ENCODE results near the gene KANK4.

KANK4 gene

GRCh38 chr1:62238507-62238906 is 80.7 kb downstream of the KANK4 start:
- intact Hi-C loops (cut with micrococcal nuclease) = no loop called here
- no peaks in the 10 kb centered on the region for H3K4me1 Mint-ChIP-seq (ENCODE audit: low read depth)
- no peaks in the 10 kb centered on the region for H3K9me3 Mint-ChIP-seq
- H3K4me3 Mint-ChIP-seq = no peak overlapping the region
- no peaks in the 10 kb centered on the region for H3K36me3 Mint-ChIP-seq (ENCODE audit: low read depth)
- peaks cover 2% of the 10 kb centered on the region for H3K27me3 Mint-ChIP-seq
- no peak overlapping the region for H3K27ac Mint-ChIP-seq

- no peak overlapping the region for H3K4me3 Mint-ChIP-seq
- H3K27ac Mint-ChIP-seq = no peak overlapping the region
- intact Hi-C loops (cut with micrococcal nuclease) = no loop called here
- peaks cover under 1% of the 10 kb centered on the region for H3K27me3 Mint-ChIP-seq
- H3K36me3 Mint-ChIP-seq (ENCODE audit: low read depth) = no peaks in the 10 kb centered on the region
- no peaks in the 10 kb centered on the region for H3K9me3 Mint-ChIP-seq
- H3K4me1 Mint-ChIP-seq (ENCODE audit: low read depth) = peaks cover 3% of the 10 kb centered on the region
Observed at GRCh38 chr1:62237950-62238374, 81.3 kb downstream of the KANK4 start.

GRCh38 chr1:62237361-62237760 is 81.9 kb downstream of the KANK4 start:
- intact Hi-C loops (cut with micrococcal nuclease) = no loop called here
- no peak overlapping the region for H3K27ac Mint-ChIP-seq
- no peaks in the 10 kb centered on the region for H3K27me3 Mint-ChIP-seq
- no peaks in the 10 kb centered on the region for H3K9me3 Mint-ChIP-seq
- H3K36me3 Mint-ChIP-seq (ENCODE audit: low read depth) = no peaks in the 10 kb centered on the region
- no peak overlapping the region for H3K4me3 Mint-ChIP-seq
- H3K4me1 Mint-ChIP-seq (ENCODE audit: low read depth) = peaks cover 6% of the 10 kb centered on the region

- Mint-ChIP-seq H3K9me3 (no peaks in the 10 kb centered on the region), H3K4me1 (ENCODE audit: low read depth) (peaks cover 6% of the 10 kb centered on the region), H3K27me3 (no peaks in the 10 kb centered on the region), H3K4me3 (no peak overlapping the region), H3K27ac (no peak overlapping the region), H3K36me3 (ENCODE audit: low read depth) (no peaks in the 10 kb centered on the region)
- intact Hi-C loops (cut with micrococcal nuclease) = no loop called here
Observed at GRCh38 chr1:62235576-62235975, 83.7 kb downstream of the KANK4 start.

GRCh38 chr1:62234688-62235087 is 84.5 kb downstream of the KANK4 start:
- intact Hi-C loops (cut with micrococcal nuclease) = no loop called here
- H3K4me3 Mint-ChIP-seq = no peak overlapping the region
- H3K27ac Mint-ChIP-seq = no peak overlapping the region

GRCh38 chr1:62233926-62234450 is 85.2 kb downstream of the KANK4 start:
- Mint-ChIP-seq H3K4me3 (no peak overlapping the region), H3K4me1 (ENCODE audit: low read depth) (peaks cover 6% of the 10 kb centered on the region), H3K36me3 (ENCODE audit: low read depth) (no peaks in the 10 kb centered on the region), H3K27me3 (no peaks in the 10 kb centered on the region), H3K9me3 (no peaks in the 10 kb centered on the region), H3K27ac (no peak overlapping the region)
- intact Hi-C loops (cut with micrococcal nuclease) = no loop called here

More at GRCh38 chr1:62234688-62235087, 84.5 kb downstream of the KANK4 start:
- Mint-ChIP-seq H3K27me3 (no peaks in the 10 kb centered on the region), H3K36me3 (ENCODE audit: low read depth) (no peaks in the 10 kb centered on the region), H3K4me1 (ENCODE audit: low read depth) (peaks cover 6% of the 10 kb centered on the region), H3K9me3 (no peaks in the 10 kb centered on the region)

- Mint-ChIP-seq H3K36me3 (ENCODE audit: low read depth) (no peaks in the 10 kb centered on the region), H3K4me3 (no peak overlapping the region), H3K4me1 (ENCODE audit: low read depth) (peaks cover 12% of the 10 kb centered on the region), H3K27ac (no peak overlapping the region), H3K9me3 (no peaks in the 10 kb centered on the region), H3K27me3 (no peaks in the 10 kb centered on the region)
- intact Hi-C loops (cut with micrococcal nuclease) = no loop called here
Observed at GRCh38 chr1:62232871-62233278, 86.4 kb downstream of the KANK4 start.

- H3K4me1 Mint-ChIP-seq (ENCODE audit: low read depth) = peaks cover 15% of the 10 kb centered on the region
- no peak overlapping the region for H3K27ac Mint-ChIP-seq
- no peak overlapping the region for H3K4me3 Mint-ChIP-seq
- H3K27me3 Mint-ChIP-seq = no peaks in the 10 kb centered on the region
- no peaks in the 10 kb centered on the region for H3K36me3 Mint-ChIP-seq (ENCODE audit: low read depth)
- H3K9me3 Mint-ChIP-seq = no peaks in the 10 kb centered on the region
- intact Hi-C loops (cut with micrococcal nuclease) = no loop called here
Observed at GRCh38 chr1:62230718-62231117, 88.5 kb downstream of the KANK4 start.

- Mint-ChIP-seq H3K9me3 (no peaks in the 10 kb centered on the region), H3K36me3 (ENCODE audit: low read depth) (no peaks in the 10 kb centered on the region), H3K4me1 (ENCODE audit: low read depth) (peaks cover 15% of the 10 kb centered on the region), H3K4me3 (no peak overlapping the region), H3K27ac (no peak overlapping the region), H3K27me3 (no peaks in the 10 kb centered on the region)
- intact Hi-C loops (cut with micrococcal nuclease) = no loop called here
Observed at GRCh38 chr1:62229932-62230331, 89.3 kb downstream of the KANK4 start.

GRCh38 chr1:62229468-62229867 is 89.8 kb downstream of the KANK4 start:
- no peak overlapping the region for H3K4me3 Mint-ChIP-seq
- H3K9me3 Mint-ChIP-seq = no peaks in the 10 kb centered on the region
- intact Hi-C loops (cut with micrococcal nuclease) = no loop called here
- H3K36me3 Mint-ChIP-seq (ENCODE audit: low read depth) = no peaks in the 10 kb centered on the region
- no peak overlapping the region for H3K27ac Mint-ChIP-seq
- peaks cover 15% of the 10 kb centered on the region for H3K4me1 Mint-ChIP-seq (ENCODE audit: low read depth)
- H3K27me3 Mint-ChIP-seq = no peaks in the 10 kb centered on the region

- H3K27me3 Mint-ChIP-seq = no peaks in the 10 kb centered on the region
- H3K36me3 Mint-ChIP-seq (ENCODE audit: low read depth) = no peaks in the 10 kb centered on the region
- no peaks in the 10 kb centered on the region for H3K9me3 Mint-ChIP-seq
- H3K27ac Mint-ChIP-seq = no peak overlapping the region
- no peak overlapping the region for H3K4me3 Mint-ChIP-seq
- intact Hi-C loops (cut with micrococcal nuclease) = no loop called here
- H3K4me1 Mint-ChIP-seq (ENCODE audit: low read depth) = peaks cover 15% of the 10 kb centered on the region
Observed at GRCh38 chr1:62228883-62229187, 90.4 kb downstream of the KANK4 start.

- no peak overlapping the region for H3K27ac Mint-ChIP-seq
Observed at GRCh38 chr1:62228136-62228882, 90.9 kb downstream of the KANK4 start.

GRCh38 chr1:62227496-62227895 is 91.7 kb downstream of the KANK4 start:
- H3K27ac Mint-ChIP-seq = no peak overlapping the region
- intact Hi-C loops (cut with micrococcal nuclease) = no loop called here

More at GRCh38 chr1:62228136-62228882, 90.9 kb downstream of the KANK4 start:
- peaks cover 15% of the 10 kb centered on the region for H3K4me1 Mint-ChIP-seq (ENCODE audit: low read depth)
- no peaks in the 10 kb centered on the region for H3K36me3 Mint-ChIP-seq (ENCODE audit: low read depth)
- intact Hi-C loops (cut with micrococcal nuclease) = no loop called here
- H3K9me3 Mint-ChIP-seq = no peaks in the 10 kb centered on the region
- no peaks in the 10 kb centered on the region for H3K27me3 Mint-ChIP-seq
- H3K4me3 Mint-ChIP-seq = no peak overlapping the region

GRCh38 chr1:62224182-62224581 is 95.1 kb downstream of the KANK4 start:
- intact Hi-C loops (cut with micrococcal nuclease) = no loop called here
- H3K27ac Mint-ChIP-seq = no peak overlapping the region
- no peak overlapping the region for H3K4me3 Mint-ChIP-seq
- H3K9me3 Mint-ChIP-seq = no peaks in the 10 kb centered on the region
- H3K27me3 Mint-ChIP-seq = no peaks in the 10 kb centered on the region
- no peaks in the 10 kb centered on the region for H3K36me3 Mint-ChIP-seq (ENCODE audit: low read depth)
- peaks cover 9% of the 10 kb centered on the region for H3K4me1 Mint-ChIP-seq (ENCODE audit: low read depth)

More at GRCh38 chr1:62227496-62227895, 91.7 kb downstream of the KANK4 start:
- H3K4me1 Mint-ChIP-seq (ENCODE audit: low read depth) = peaks cover 9% of the 10 kb centered on the region
- no peak overlapping the region for H3K4me3 Mint-ChIP-seq
- H3K27me3 Mint-ChIP-seq = no peaks in the 10 kb centered on the region
- H3K36me3 Mint-ChIP-seq (ENCODE audit: low read depth) = no peaks in the 10 kb centered on the region
- no peaks in the 10 kb centered on the region for H3K9me3 Mint-ChIP-seq

GRCh38 chr1:62222321-62222720 is 96.9 kb downstream of the KANK4 start:
- H3K36me3 Mint-ChIP-seq (ENCODE audit: low read depth) = no peaks in the 10 kb centered on the region
- no peaks in the 10 kb centered on the region for H3K27me3 Mint-ChIP-seq
- peaks cover 5% of the 10 kb centered on the region for H3K4me1 Mint-ChIP-seq (ENCODE audit: low read depth)
- no peaks in the 10 kb centered on the region for H3K9me3 Mint-ChIP-seq
- H3K27ac Mint-ChIP-seq = no peak overlapping the region
- intact Hi-C loops (cut with micrococcal nuclease) = no loop called here
- no peak overlapping the region for H3K4me3 Mint-ChIP-seq

Data from dendritic cell treated with granulocyte-macrophage colony-stimulating factor and Interleukin-4, amounts not matched to agents 40 ng/mL and 50 ng/mL, for 4 days (primary cell).